Stimulated activated CD8-positive, alpha-beta memory T cell treated with anti-CD3 and anti-CD28 coated beads, Interleukin-2, amount 100 ng/mL, for 1 hour (primary cell): ENCODE results near the gene PSG6.
"Not testable (repeated sequence)": the region's sequence is repeated elsewhere in the genome, so short reads cannot be mapped to it uniquely, and the experiment has no call there.

Source experiments
- DNase-seq, 2 donors: peaks; one replicate each; pipeline ENCODE4 v3.0.0-alpha.2; 2020; ENCODE audit warnings: low read depth in 2 of 2

The PSG6 gene

GRCh38 chr19:42852821-42853220 lies 64.9 kb downstream of the PSG6 start:
- DNase-seq, result not testable (repeated sequence)
